Heart left ventricle (tissue), 16 donors: Measurements from ENCODE around the gene RNF17. TPM values are rescaled to one million over a fixed set of nuclear protein-coding genes. Genes with fewer than 3 reads are reported as not detected.

Experiments used
- ATAC-seq, 4 donors: fragments of 200-7000 bp; cut with Tn5 transposase; one replicate each; pipeline ENCODE4 v1.9.1; 2020 to 2022; ENCODE audit warnings: moderate library complexity in 4 of 4, mild to moderate bottlenecking in 3 of 4, moderate number of reproducible peaks in 1 of 4
- DNase-seq, 5 donors: peaks; one replicate each; pipeline ENCODE4 v3.0.0-alpha.2; 2020
- H3K27ac ChIP-seq, 12 donors: fragments of 200-600 bp; sonication (generic) in 4 of 12; one replicate each; pipeline versions ENCODE4 v1.5.0 to v1.8.0; 2016 to 2022; ENCODE audit warnings: mild to moderate bottlenecking in 2 of 12
- H3K27me3 ChIP-seq, 9 donors: fragments of 200-600 bp; sonication (generic) in 2 of 9; one replicate each; pipeline versions ENCODE4 v1.5.1 to v1.8.0; 2016 to 2022; ENCODE audit warnings: mild to moderate bottlenecking in 3 of 9
- H3K36me3 ChIP-seq, 9 donors: fragments of 200-600 bp; sonication (generic) in 2 of 9; one replicate each; pipeline versions ENCODE4 v1.5.0 to v1.8.0; 2018 to 2022; ENCODE audit warnings: mild to moderate bottlenecking in 2 of 9
- H3K4me1 ChIP-seq, 12 donors: fragments of 200-600 bp; sonication (generic) in 4 of 12; one replicate each; pipeline versions ENCODE4 v1.5.0 to v1.8.0; 2016 to 2022; ENCODE audit warnings: mild to moderate bottlenecking in 3 of 12
- H3K4me3 ChIP-seq, 12 donors: fragments of 200-600 bp; sonication (generic) in 4 of 12; one replicate each; pipeline versions ENCODE4 v1.5.0 to v1.8.0; 2017 to 2022; ENCODE audit warnings: mild to moderate bottlenecking in 9 of 12, moderate library complexity in 4 of 12
- H3K9me3 ChIP-seq, 12 donors: fragments of 200-600 bp; sonication (generic) in 4 of 12; one replicate each; pipeline versions ENCODE4 v1.5.0 to v1.8.0; 2016 to 2022; ENCODE audit warnings: mild to moderate bottlenecking in 1 of 12
- POLR2A ChIP-seq, 2 donors: fragments of 450-650 bp; IDR thresholded peaks; one replicate each; pipeline ENCODE4 v1.6.1; 2017; ENCODE audit warnings: antibody characterized with exemption in 2 of 2, mild to moderate bottlenecking in 2 of 2, moderate library complexity in 2 of 2
- WGBS, 4 donors: extraction: QIAGEN DNeasy Blood & Tissue Kit in 2 of 4; methylation state at CpG; one replicate each; pipeline versions ENCODE4 v1.1.5 to v1.1.7; 2013 to 2018; 5-methylcytosine and 5-hydroxymethylcytosine counted together
- intact Hi-C, 10 donors: fragments of 100-400 bp; cut with DNase I; formaldehyde crosslinking; loops; one replicate each; pipeline versions ENCODE4 v1.11.1 to v1.14.2; 2022
- polyA plus RNA-seq, 2 donors: library from polyadenylated mRNA; stranded (reverse); fragments of 200-250 nt; gene quantifications; one replicate each; pipeline ENCODE4 v1.2.3, GENCODE V29; 2013
- total RNA-seq, 9 donors: library from RNA; depleted of rRNA in 2 of 9; stranded (reverse); fragments of >200 nt in 2 of 9; fragmentation: NEBNext Ultra II Directional in 3 of 9; extraction: Animal tissue kit (Norgen Biotek cat#: 25700) in 3 of 9; gene quantifications; one replicate each; pipeline versions ENCODE4 v1.1.0 to v1.2.4, GENCODE V29; 2016 to 2023
- TF ChIP-seq, protein P1 (sequence below), 12 donors: fragments of 200-600 bp; sonication (generic) in 4 of 12; IDR thresholded peaks; one replicate each; pipeline versions ENCODE4 v1.5.0 to v1.8.0; 2018 to 2022; ENCODE audit warnings: antibody characterized with exemption in 12 of 12, mild to moderate bottlenecking in 5 of 12
- donor health status: ischemic (EF 13 %, LVEDD 7.1; RV severe dilation, severe dysfunction).
- donor health status: healthy with polysubstance abuse.
- donor health status: DM: no; HTN: yes; CAD: no.
- donor health status: DM: no; HTN: no; CAD: no.
- donor health status: ischemic (EF 25% LVEDD 6.9; RV normal size, moderate dysfunction).
- donor health status: ischemic (EF 25% LVEDD 5.7; RV mildly dilated, moderate dysfunction).
- donor health status: healthy.
- donor health status: DM: yes; HTN: yes; CAD: no.
- donor health status: ischemic (EF 35%, LVEDD 5.7; RV mildly dilated, moderate dysfunction).
- donor health status: nonischemic (EF 11% LVEDD 7.7; RV severe dilation, severe dysfunction).
- donor health status: DM: yes; HTN: yes; CAD: no.
- donor health status: PGD.
- donor health status: ischemic (EF 29% LVEDD 5.4; RV normal size, mild dysfunction).
- donor health status: nonischemic (EF 23%, LVEDD 6.1; RV moderate dilation, normal function).

RNF17 gene
- total and polyA plus RNA-seq, 11 donors, result 0.13 to 0.17 (median 0.16) TPM; not detected in 8

DNA sequence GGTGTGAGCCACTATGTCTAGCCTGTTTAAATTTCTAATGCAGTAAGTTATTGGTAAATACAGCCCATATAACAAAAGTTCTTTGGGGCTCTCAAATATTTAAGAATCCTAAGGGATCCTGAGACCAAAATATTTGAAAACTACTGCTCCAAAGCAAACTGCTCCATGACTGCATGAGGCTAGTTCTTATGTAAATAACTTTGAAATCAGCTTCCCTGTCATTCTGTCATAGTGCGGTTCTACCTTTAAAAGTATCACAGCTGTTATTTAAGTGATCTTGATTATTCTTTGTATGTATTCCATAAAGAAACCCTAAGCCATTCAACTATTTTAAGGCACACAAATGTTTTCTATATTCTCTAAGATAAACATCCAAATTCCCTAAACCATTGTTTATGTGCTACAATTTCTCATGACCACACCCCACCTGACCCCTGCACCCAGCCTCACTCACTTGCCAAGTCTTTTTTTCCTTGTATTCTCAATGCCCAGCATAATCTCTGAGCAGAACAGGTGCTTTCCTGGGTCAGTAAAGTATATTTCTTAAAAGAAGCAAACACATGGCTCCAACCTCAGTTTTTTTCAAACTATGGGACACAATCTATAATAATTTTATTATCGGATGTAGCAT lies 146.6 kb downstream of the RNF17 start:
- no peaks in the 10 kb centered on the region for H3K27me3 ChIP-seq
- TF ChIP-seq POLR2A (IDR thresholded peaks at IDR 0.05), result no peak
- TF ChIP-seq, protein P1, sequence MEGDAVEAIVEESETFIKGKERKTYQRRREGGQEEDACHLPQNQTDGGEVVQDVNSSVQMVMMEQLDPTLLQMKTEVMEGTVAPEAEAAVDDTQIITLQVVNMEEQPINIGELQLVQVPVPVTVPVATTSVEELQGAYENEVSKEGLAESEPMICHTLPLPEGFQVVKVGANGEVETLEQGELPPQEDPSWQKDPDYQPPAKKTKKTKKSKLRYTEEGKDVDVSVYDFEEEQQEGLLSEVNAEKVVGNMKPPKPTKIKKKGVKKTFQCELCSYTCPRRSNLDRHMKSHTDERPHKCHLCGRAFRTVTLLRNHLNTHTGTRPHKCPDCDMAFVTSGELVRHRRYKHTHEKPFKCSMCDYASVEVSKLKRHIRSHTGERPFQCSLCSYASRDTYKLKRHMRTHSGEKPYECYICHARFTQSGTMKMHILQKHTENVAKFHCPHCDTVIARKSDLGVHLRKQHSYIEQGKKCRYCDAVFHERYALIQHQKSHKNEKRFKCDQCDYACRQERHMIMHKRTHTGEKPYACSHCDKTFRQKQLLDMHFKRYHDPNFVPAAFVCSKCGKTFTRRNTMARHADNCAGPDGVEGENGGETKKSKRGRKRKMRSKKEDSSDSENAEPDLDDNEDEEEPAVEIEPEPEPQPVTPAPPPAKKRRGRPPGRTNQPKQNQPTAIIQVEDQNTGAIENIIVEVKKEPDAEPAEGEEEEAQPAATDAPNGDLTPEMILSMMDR (IDR thresholded peaks at IDR 0.05), result no peak
- no peaks in the 10 kb centered on the region for H3K9me3 ChIP-seq
- DNase-seq, result no peak
- intact Hi-C loops, result no loop called here
- no peak overlapping the region for H3K27ac ChIP-seq
- peaks cover 0 to 54% (median 37%) of the 10 kb centered on the region in 9 donors for H3K36me3 ChIP-seq
- WGBS, 4 donors, result 94 to 97% (median 97%) methylated on average over 2 of the region's 2 CpGs
- H3K4me1 ChIP-seq, result no peaks in the 10 kb centered on the region
- H3K4me3 ChIP-seq, result no peak overlapping the region
- ATAC-seq, result no peak

DNA sequence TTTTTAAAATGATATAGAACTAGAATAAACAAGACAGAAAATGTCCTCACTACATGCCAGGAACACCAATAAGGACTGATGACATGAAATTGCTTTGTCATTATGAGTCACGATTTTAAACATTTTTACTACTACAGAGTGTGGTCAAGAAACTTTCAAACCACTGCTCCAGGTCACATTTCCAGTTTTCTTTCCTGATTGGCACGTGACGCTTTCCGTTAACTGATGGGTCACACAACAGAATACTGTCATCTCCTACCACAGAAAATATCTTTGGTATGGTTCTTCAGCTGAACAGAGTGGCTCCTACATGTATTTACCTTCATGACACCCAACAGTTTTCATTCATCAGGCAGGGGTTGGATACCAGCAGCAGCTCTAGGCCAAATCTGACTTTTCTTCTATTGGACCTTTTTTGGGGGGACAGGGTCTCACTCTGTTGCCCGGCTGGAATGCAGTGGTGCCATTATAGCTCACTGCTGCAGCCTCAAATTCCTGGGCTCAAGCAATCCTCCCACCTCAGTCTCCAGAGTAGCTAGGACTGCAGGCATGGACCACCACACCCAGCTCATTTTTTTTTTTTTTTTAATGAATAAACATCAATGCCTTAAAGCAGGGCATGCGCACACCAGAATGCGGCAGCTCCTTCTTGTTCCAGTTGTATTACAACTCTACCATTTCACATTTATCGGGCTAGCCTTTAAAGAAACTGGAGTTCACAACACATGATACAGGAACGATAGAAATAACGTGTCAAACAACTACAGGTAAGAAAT lies 147.4 kb downstream of the RNF17 start:
- H3K9me3 ChIP-seq, result no peaks in the 10 kb centered on the region
- TF ChIP-seq, protein P1 (IDR thresholded peaks at IDR 0.05), result no peak
- TF ChIP-seq POLR2A (IDR thresholded peaks at IDR 0.05), result no peak
- no peaks in the 10 kb centered on the region for H3K4me1 ChIP-seq
- DNase-seq, result no peak
- H3K27ac ChIP-seq, result no peak overlapping the region
- H3K36me3 ChIP-seq, result peaks cover 0 to 47% (median 32%) of the 10 kb centered on the region in 9 donors
- intact Hi-C loops, result no loop called here
- H3K4me3 ChIP-seq, result no peak overlapping the region
- WGBS, 4 donors, result 94 to 96% (median 96%) methylated on average over 10 of the region's 10 CpGs
- ATAC-seq, result no peak
- H3K27me3 ChIP-seq, result no peaks in the 10 kb centered on the region

GRCh38 chr13:24916464-24916863 lies 152.5 kb downstream of the RNF17 start:
- no peak for TF ChIP-seq POLR2A (IDR thresholded peaks at IDR 0.05)
- TF ChIP-seq, protein P1 (IDR thresholded peaks at IDR 0.05), result no peak
- Histone ChIP-seq H3K4me1 (peaks cover 0 to 2% (median 0%) of the 10 kb centered on the region in 12 donors), H3K27ac (no peak overlapping the region), H3K4me3 (no peak overlapping the region), H3K9me3 (no peaks in the 10 kb centered on the region), H3K27me3 (no peaks in the 10 kb centered on the region), H3K36me3 (peaks cover 0 to 6% (median 0%) of the 10 kb centered on the region in 9 donors)
- ATAC-seq (no peak), DNase-seq (no peak)
- intact Hi-C loops, result no loop called here

DNA sequence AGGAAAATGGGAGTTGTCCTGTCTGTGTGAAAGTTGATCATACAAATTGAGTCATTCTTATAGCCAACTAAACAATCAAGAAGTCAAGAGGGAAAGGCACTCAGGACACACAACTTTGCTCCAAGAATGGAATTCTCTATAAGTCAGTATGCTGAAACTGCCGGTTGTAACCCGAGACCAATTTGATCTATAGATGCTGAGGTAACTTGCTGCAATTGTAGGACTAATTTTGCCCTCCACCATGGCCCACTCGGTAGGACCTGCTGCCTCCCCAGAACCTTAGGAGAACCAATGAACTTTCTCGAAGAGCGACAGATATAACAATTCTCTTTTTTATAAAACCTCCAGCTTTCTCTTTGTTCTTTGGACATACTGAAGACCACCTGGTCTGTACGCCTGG lies 157.0 kb downstream of the RNF17 start:
- 90 to 95% (median 92%) methylated on average over 6 of the region's 6 CpGs for WGBS, 4 donors

More for the DNA sequence above, 157.0 kb downstream of the RNF17 start:
- no peak for TF ChIP-seq POLR2A (IDR thresholded peaks at IDR 0.05)
- TF ChIP-seq, protein P1 (IDR thresholded peaks at IDR 0.05), result no peak
- no peak overlapping the region for H3K4me3 ChIP-seq
- DNase-seq (no peak), ATAC-seq (no peak)
- H3K27me3 ChIP-seq, result no peaks in the 10 kb centered on the region
- H3K9me3 ChIP-seq, result no peaks in the 10 kb centered on the region
- H3K36me3 ChIP-seq, result no peaks in the 10 kb centered on the region
- H3K27ac ChIP-seq, result no peak overlapping the region
- peaks cover 0 to 15% (median 5%) of the 10 kb centered on the region in 12 donors for H3K4me1 ChIP-seq
- intact Hi-C loops, result no loop called here
